ENCODE measurements around the gene ELMOD3. TPM values are rescaled to one million over a fixed set of nuclear protein-coding genes. Genes with fewer than 3 reads are reported as not detected.

ELMOD3 gene
- total and polyA plus RNA-seq, 2 of the 8 experiments (the other 6 are each of a cell fraction or from before 2014, with no cell fraction given), result 8.5 to 10.2 TPM

DNA sequence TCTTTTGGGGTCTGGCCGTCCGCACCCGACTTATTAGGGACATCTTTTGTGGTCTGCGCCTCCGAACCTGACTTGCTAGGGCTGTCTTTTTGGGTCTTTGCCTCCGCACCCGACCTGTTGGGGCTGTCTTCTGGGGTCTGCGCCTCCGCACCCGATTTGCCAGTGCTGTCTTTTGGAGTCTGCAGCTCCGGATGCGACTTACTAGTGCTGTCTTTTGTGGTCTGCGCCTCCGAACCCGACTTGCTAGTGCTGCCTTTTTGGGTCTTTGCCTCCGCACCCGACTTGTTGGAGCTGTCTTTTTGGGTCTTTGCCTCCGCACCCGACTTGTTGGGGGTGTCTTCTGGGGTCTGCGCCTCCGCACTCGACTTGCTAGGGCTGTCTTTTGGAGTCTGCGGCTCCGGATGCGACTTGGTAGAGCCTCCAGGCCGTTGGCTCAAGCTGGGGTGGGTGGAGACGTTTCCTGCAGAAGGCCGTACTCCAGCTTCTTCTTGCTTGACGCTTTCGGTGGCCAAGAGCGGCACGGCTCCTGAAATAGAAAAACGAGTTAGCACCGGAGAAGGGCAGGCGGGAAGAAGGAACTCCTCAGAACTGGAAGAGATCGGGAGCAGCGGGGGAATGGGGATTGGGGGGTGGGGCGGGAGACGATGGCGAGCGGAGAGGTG lies 27.3 kb upstream of the ELMOD3 start (continued):
- no peak for TF ChIP-seq CBX5 (IDR thresholded peaks at IDR 0.05; ENCODE audit: low read depth, low read length)
- TF ChIP-seq KDM1A (IDR thresholded peaks at IDR 0.05; ENCODE audit: borderline replicate concordance, low read length), result no peak
- TF ChIP-seq SRF (IDR thresholded peaks at IDR 0.05; ENCODE audit: low read depth, low read length), result no peak
- TF ChIP-seq CBX8 (IDR thresholded peaks at IDR 0.05; ENCODE audit: borderline replicate concordance, low read depth, low read length), result no peak
- no peak for TF ChIP-seq SP1 (IDR thresholded peaks at IDR 0.05; ENCODE audit: low read depth, low read length)

Data from H1 (cell line).